ENCODE data around the gene PDCL3. TPM values are rescaled to one million over a fixed set of nuclear protein-coding genes. Genes with fewer than 3 reads are reported as not detected.

PDCL3 gene
- polyA plus RNA-seq, 1 donor from 2014 or later: 18.5 TPM

- Histone ChIP-seq H3K9me2 (ENCODE audit: insufficient read depth, low read length) (no peaks in the 10 kb centered on the region), H3K4me3 (ENCODE audit: low read length) (no peak overlapping the region), H3K79me2 (replicated peaks; ENCODE audit: insufficient read depth, low read length) (no peaks in the 10 kb centered on the region), H2AFZ (ENCODE audit: low read depth, low read length) (no peak overlapping the region), H3K9me3 (ENCODE audit: low read length) (peaks cover 3% of the 10 kb centered on the region), H3K27ac (ENCODE audit: low read length) (no peak overlapping the region), H4K20me1 (ENCODE audit: insufficient read depth) (no peaks in the 10 kb centered on the region), H3K36me3 (ENCODE audit: insufficient read depth, low read length) (no peaks in the 10 kb centered on the region), H3K9ac (ENCODE audit: low read length) (no peak overlapping the region), H3K4me2 (ENCODE audit: low read length) (no peak overlapping the region), H3F3A (ENCODE audit: insufficient read depth, low read length, poor library complexity, severe bottlenecking) (no peaks in the 10 kb centered on the region), H3K27me3 (ENCODE audit: insufficient read depth, low read depth, low read length) (no peaks in the 10 kb centered on the region)
- no peak for TF ChIP-seq EP300 (conservative IDR thresholded peaks at IDR 0.05; ENCODE audit: poor library complexity, severe bottlenecking)
These were observed 21.4 kb upstream of the PDCL3 start for GRCh38 chr2:100541404-100541803.

- no peak overlapping the region for H3K9ac ChIP-seq (ENCODE audit: low read length)
- no peak overlapping the region for H3K4me3 ChIP-seq (ENCODE audit: low read length)
- H3K36me3 ChIP-seq (ENCODE audit: insufficient read depth, low read length): no peaks in the 10 kb centered on the region
- peaks cover 3% of the 10 kb centered on the region for H3K9me3 ChIP-seq (ENCODE audit: low read length)
- H3K9me2 ChIP-seq (ENCODE audit: insufficient read depth, low read length): no peaks in the 10 kb centered on the region
- H3K4me2 ChIP-seq (ENCODE audit: low read length): no peak overlapping the region
- H2AFZ ChIP-seq (ENCODE audit: low read depth, low read length): no peak overlapping the region
- no peaks in the 10 kb centered on the region for H3K79me2 ChIP-seq (replicated peaks; ENCODE audit: insufficient read depth, low read length)
- H3K27me3 ChIP-seq (ENCODE audit: insufficient read depth, low read depth, low read length): no peaks in the 10 kb centered on the region
- no peaks in the 10 kb centered on the region for H4K20me1 ChIP-seq (ENCODE audit: insufficient read depth)
- no peak for TF ChIP-seq TAF1 (IDR thresholded peaks at IDR 0.05; ENCODE audit: low read depth)
- no peak for TF ChIP-seq REST (IDR thresholded peaks at IDR 0.05; ENCODE audit: borderline replicate concordance)
- TF ChIP-seq RAD21 (conservative IDR thresholded peaks at IDR 0.05): no peak
- no peak for TF ChIP-seq SMC3 (conservative IDR thresholded peaks at IDR 0.05; ENCODE audit: poor library complexity)
- TF ChIP-seq POLR2AphosphoS5 (IDR thresholded peaks at IDR 0.05): no peak
- no peak for TF ChIP-seq EZH2 (IDR thresholded peaks at IDR 0.05; ENCODE audit: borderline replicate concordance, insufficient read depth, low read length, poor library complexity, severe bottlenecking)
- no peak for TF ChIP-seq MXI1 (conservative IDR thresholded peaks at IDR 0.05; ENCODE audit: poor library complexity, severe bottlenecking)
- TF ChIP-seq CTCF (IDR thresholded peaks at IDR 0.05; ENCODE audit: poor library complexity, severe bottlenecking): no peak
- TF ChIP-seq EP300 (conservative IDR thresholded peaks at IDR 0.05; ENCODE audit: poor library complexity, severe bottlenecking): no peak
- H3F3A ChIP-seq (ENCODE audit: insufficient read depth, low read length, poor library complexity, severe bottlenecking): no peaks in the 10 kb centered on the region
- H3K27ac ChIP-seq (ENCODE audit: low read length): no peak overlapping the region
These were observed 20.4 kb upstream of the PDCL3 start for GRCh38 chr2:100542418-100542817.
